GM23338 (cell line): Measurements from ENCODE around the gene ADM2. TPM values are rescaled to one million over a fixed set of nuclear protein-coding genes. Genes with fewer than 3 reads are reported as not detected.

Experiments
- ATAC-seq: fragments of 200-7000 bp; cut with Tn5 transposase; 3 replicates; pipeline ENCODE4 v1.9.1; 2020
- DNase-seq: peaks from one replicate; pipeline ENCODE4 v3.0.0-alpha.2; 2015; ENCODE audit warnings: low spot score
- H2AFZ ChIP-seq: fragments of 200-600 bp; sonication (generic); 2 replicates; pipeline ENCODE4 v1.8.0; 2016; ENCODE audit warnings: antibody characterized with exemption, mild to moderate bottlenecking, moderate library complexity
- H3F3A ChIP-seq: fragments of 200-600 bp; sonication (generic); replicated peaks from 2 replicates; pipeline ENCODE4 v1.8.0; 2017; ENCODE audit warnings: antibody characterized with exemption, mixed run types, low read depth
- H3K27ac ChIP-seq: fragments of 200-600 bp; sonication (generic); 2 replicates; pipeline ENCODE4 v1.6.1; 2016; ENCODE audit warnings: low read depth
- H3K27me3 ChIP-seq: fragments of 200-600 bp; sonication (generic); 2 replicates; pipeline ENCODE4 v1.8.0; 2016; ENCODE audit warnings: mild to moderate bottlenecking, mixed run types, moderate library complexity; ENCODE audit not compliant: insufficient read depth
- H3K36me3 ChIP-seq: fragments of 200-600 bp; sonication (generic); 2 replicates; pipeline ENCODE4 v1.8.0; 2016; ENCODE audit warnings: mild to moderate bottlenecking; ENCODE audit not compliant: insufficient read depth
- H3K4me1 ChIP-seq: fragments of 200-600 bp; sonication (generic); 2 replicates; pipeline ENCODE4 v1.8.0; 2016; ENCODE audit warnings: mild to moderate bottlenecking, moderate library complexity; ENCODE audit not compliant: insufficient read depth
- H3K4me2 ChIP-seq: fragments of 200-600 bp; sonication (generic); 2 replicates; pipeline ENCODE4 v1.7.1; 2017; ENCODE audit warnings: mixed run types
- H3K4me3 ChIP-seq: fragments of 200-600 bp; sonication (generic); 2 replicates; pipeline ENCODE4 v1.6.1; 2016; ENCODE audit warnings: mixed run types
- H3K79me2 ChIP-seq: fragments of 200-600 bp; sonication (generic); replicated peaks from 2 replicates; pipeline ENCODE4 v1.8.0; 2017; ENCODE audit warnings: mild to moderate bottlenecking; ENCODE audit not compliant: insufficient read depth
- H3K9me2 ChIP-seq: fragments of 200-600 bp; sonication (generic); 2 replicates; pipeline ENCODE4 v1.8.0; 2017; ENCODE audit not compliant: insufficient read depth
- H4K20me1 ChIP-seq: fragments of 200-600 bp; sonication (generic); replicated peaks from 2 replicates; pipeline ENCODE4 v1.8.0; 2017; ENCODE audit warnings: mild to moderate bottlenecking; ENCODE audit not compliant: insufficient read depth
- H3K27ac Mint-ChIP-seq: 2 replicates; pipeline ENCODE4 v1.8.0; 2020; ENCODE audit warnings: inconsistent platforms, mild to moderate bottlenecking, moderate library complexity, mixed read lengths
- H3K27me3 Mint-ChIP-seq: 3 replicates; pipeline ENCODE4 v1.8.0; 2022; ENCODE audit warnings: low read depth, mild to moderate bottlenecking, moderate library complexity, mixed read lengths, inconsistent platforms; ENCODE audit not compliant: insufficient read depth, poor library complexity
- H3K36me3 Mint-ChIP-seq: 3 replicates; pipeline ENCODE4 v1.8.0; 2021; ENCODE audit warnings: low read depth, mild to moderate bottlenecking, inconsistent platforms, moderate library complexity, mixed read lengths
- H3K4me1 Mint-ChIP-seq: 3 replicates; pipeline ENCODE4 v1.8.0; 2020; ENCODE audit warnings: mild to moderate bottlenecking, inconsistent platforms, mixed read lengths
- H3K4me3 Mint-ChIP-seq: 3 replicates; pipeline ENCODE4 v1.8.0; 2021; ENCODE audit warnings: moderate library complexity, mild to moderate bottlenecking, inconsistent platforms, mixed read lengths
- H3K9me3 Mint-ChIP-seq: 3 replicates; pipeline ENCODE4 v1.8.0; 2020; ENCODE audit warnings: moderate library complexity, mild to moderate bottlenecking, inconsistent platforms, mixed read lengths
- CREB1 ChIP-seq: fragments of 250-450 bp; sonication (Bioruptor Pico); IDR thresholded peaks from 2 replicates; pipeline ENCODE4 v1.5.0; 2020; ENCODE audit warnings: low read depth, mild to moderate bottlenecking, moderate library complexity
- EZH2 ChIP-seq: fragments of 200-600 bp; sonication (generic); IDR thresholded peaks from one replicate; pipeline ENCODE4 v1.8.0; 2017; ENCODE audit warnings: antibody characterized with exemption, mild to moderate bottlenecking, low read depth; ENCODE audit not compliant: unreplicated experiment
- EZH2phosphoT487 ChIP-seq: fragments of 200-600 bp; sonication (generic); IDR thresholded peaks from one replicate; pipeline ENCODE4 v1.8.1; 2018; ENCODE audit warnings: antibody characterized with exemption; ENCODE audit not compliant: unreplicated experiment
- NANOG ChIP-seq: IDR thresholded peaks from 2 replicates; pipeline ENCODE4 v1.6.1; 2016; ENCODE audit warnings: antibody characterized with exemption, borderline replicate concordance
- POLR2AphosphoS5 ChIP-seq: IDR thresholded peaks from 2 replicates; pipeline ENCODE4 v1.6.1; 2016; ENCODE audit warnings: antibody characterized with exemption, low read depth
- STAT1 ChIP-seq: IDR thresholded peaks from one replicate; pipeline ENCODE4 v1.6.1; 2016; ENCODE audit warnings: antibody characterized with exemption; ENCODE audit not compliant: unreplicated experiment
- ZNF114 ChIP-seq: fragments of 250-450 bp; sonication (Bioruptor Pico); IDR thresholded peaks from 2 replicates; pipeline ENCODE4 v1.5.0; 2020; ENCODE audit warnings: mild to moderate bottlenecking, moderate library complexity
- ZNF331 ChIP-seq: fragments of 250-450 bp; sonication (Bioruptor Pico); IDR thresholded peaks from 2 replicates; pipeline ENCODE4 v1.5.0; 2020; ENCODE audit warnings: low read depth, mild to moderate bottlenecking, moderate library complexity
- polyA plus RNA-seq: library from polyadenylated mRNA; unstranded; fragments of >200 nt; fragmentation: Nextera tagmentation; extraction: Ambion mirVana; gene quantifications from 2 replicates; pipeline ENCODE4 v1.2.1, GENCODE V29; 2016
- total RNA-seq: library from RNA; depleted of rRNA; stranded (reverse); fragments of >200 nt; shearing (Covaris generic); gene quantifications from 2 replicates; pipeline ENCODE4 v1.2.3, GENCODE V29; 2014
- TF ChIP-seq, protein P1 (sequence below): IDR thresholded peaks from one replicate; pipeline ENCODE4 v1.6.1; 2018; ENCODE audit warnings: antibody characterized with exemption; ENCODE audit not compliant: unreplicated experiment
- TF ChIP-seq, protein P2 (sequence below): IDR thresholded peaks from 2 replicates; pipeline ENCODE4 v1.6.1; 2016; ENCODE audit warnings: antibody characterized with exemption

The ADM2 gene
- total and polyA plus RNA-seq, 2 experiments from 2014 or later = 3.3 to 7.1 TPM

DNA sequence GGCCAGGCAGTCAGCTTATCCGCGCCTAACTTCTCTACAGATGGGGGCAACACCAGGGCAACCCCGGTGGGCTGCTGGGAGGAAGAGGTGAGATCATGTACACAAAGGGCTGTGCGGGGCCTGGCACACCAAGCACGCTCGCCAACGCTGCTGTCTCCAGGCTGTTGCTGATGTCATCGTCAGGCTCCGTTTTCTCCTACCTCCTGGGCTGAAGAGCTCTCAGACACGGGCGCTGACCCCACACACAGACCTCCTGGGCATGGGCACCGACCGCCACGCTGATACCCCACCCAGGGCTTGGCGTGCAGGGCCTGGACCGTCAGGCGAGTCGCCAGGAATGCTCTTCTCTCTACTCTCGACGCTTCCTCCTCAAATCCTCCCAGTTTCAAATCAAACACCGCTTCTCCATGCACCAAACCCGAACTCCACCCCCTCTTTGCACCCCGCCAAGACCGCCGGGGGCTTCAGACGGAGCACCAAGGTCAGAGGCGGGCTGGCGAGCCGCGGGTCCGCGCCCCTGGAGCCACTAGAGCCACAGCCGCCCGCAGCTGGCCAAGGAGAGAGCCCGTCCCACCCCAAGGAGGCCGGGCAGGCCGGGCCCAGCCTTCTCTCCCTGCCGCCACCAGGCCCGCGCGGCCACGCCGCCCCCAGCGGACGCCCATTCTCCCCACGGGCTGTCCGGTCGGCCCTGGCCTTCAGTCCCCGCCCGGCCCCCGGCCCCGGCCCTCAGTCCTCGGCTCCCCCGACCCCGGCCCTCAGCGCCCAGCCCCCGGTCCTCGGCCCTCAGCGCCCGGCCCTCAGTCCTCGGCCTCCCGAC lies 7.3 kb upstream of the ADM2 start:
- DNase-seq = peak; percentile 54
- H3K4me1 ChIP-seq = peaks cover 19% of the 10 kb centered on the region
- no peaks in the 10 kb centered on the region for H3K36me3 Mint-ChIP-seq
- H4K20me1 ChIP-seq = peaks cover 34% of the 10 kb centered on the region
- no peak overlapping the region for H3K27ac Mint-ChIP-seq
- peaks cover 36% of the 10 kb centered on the region for H3K4me1 Mint-ChIP-seq
- ATAC-seq = peak; percentile 13
- H3K4me3 ChIP-seq = peak overlapping the region; percentile 72
- peaks cover 51% of the 10 kb centered on the region for H3K79me2 ChIP-seq
- no peaks in the 10 kb centered on the region for H3K36me3 ChIP-seq
- no peak overlapping the region for H3K27ac ChIP-seq
- H3K4me3 Mint-ChIP-seq = peak overlapping the region; percentile 80
- peaks cover 33% of the 10 kb centered on the region for H3K27me3 Mint-ChIP-seq
- H3K4me2 ChIP-seq = peak overlapping the region; percentile 90
- peaks cover 2% of the 10 kb centered on the region; the same call in 1 of the 2 replicates for H3K27me3 ChIP-seq
- no peaks in the 10 kb centered on the region for H3F3A ChIP-seq
- no peak for TF ChIP-seq POLR2AphosphoS5
- H3K9me3 Mint-ChIP-seq = no peaks in the 10 kb centered on the region; the same call in 2 of the 3 replicates
- H2AFZ ChIP-seq = no peak overlapping the region
- H3K9me2 ChIP-seq = no peaks in the 10 kb centered on the region

DNA sequence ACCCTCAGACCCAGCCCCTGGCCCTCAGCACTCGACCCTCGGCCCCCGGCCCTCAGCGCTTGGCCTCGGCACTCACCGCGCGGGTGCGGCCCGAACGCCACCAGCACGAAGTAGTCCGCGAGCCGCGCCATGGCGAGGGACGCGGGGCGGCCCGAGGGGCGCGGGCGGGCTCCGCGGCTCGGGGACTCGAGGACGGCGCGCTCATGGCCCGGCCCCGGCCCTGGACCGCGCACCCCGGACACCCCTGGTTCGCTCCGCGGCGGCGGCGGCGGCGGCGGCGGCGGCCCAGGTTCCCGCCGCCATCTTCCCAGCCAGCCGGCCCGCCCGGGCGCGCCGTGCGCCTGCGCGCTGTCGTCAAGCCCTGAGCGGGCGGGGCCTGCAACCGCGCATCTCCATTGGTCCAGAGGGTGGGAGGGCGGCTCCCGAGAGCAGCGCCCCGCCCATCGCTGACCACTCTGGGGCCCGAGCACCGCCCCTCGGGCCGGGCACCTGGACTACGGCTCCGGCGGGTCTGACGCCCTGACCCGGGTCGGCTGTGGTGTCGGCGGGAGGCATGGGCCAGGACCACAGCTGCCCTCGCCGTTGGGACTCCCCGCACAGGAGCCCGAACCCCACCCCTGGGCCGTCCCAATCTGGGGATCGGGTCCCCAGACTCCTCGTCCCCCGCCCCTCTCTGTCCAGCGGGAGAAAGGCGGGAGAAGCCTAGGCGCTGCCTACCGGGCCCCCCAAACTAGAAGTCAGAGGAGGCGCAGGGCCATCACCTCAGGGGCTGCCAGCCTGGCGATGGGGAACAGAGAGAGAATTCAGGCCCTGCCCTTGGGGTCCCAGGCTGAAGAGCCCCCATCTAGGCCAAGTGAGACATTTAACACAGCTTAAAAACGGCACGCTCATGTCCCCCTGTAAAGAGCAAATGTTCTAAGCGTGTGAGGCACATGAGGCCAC lies 6.4 kb upstream of the ADM2 start, which contains the start of gene SBF1:
SBF1 (minus strand) TSS at position 326 of the 942 bp plus-strand sequence; CDS start at position 131, 195 bp downstream.
- H3K79me2 ChIP-seq = peaks cover 42% of the 10 kb centered on the region
- peak within 1 kb of the TSS; percentile 69 for H2AFZ ChIP-seq
- H3K4me3 ChIP-seq = peak within 1 kb of the TSS; percentile 72
- peaks cover 11% of the 10 kb centered on the region for H3K27me3 ChIP-seq
- H3K4me3 Mint-ChIP-seq = peak within 1 kb of the TSS; percentile 80
- H3K9me3 Mint-ChIP-seq = no peaks in the 10 kb centered on the region; the same call in 2 of the 3 replicates
- H3F3A ChIP-seq = no peaks in the 10 kb centered on the region
- peak within 1 kb of the TSS; percentile 90 for H3K4me2 ChIP-seq
- H3K4me1 Mint-ChIP-seq = peaks cover 36% of the 10 kb centered on the region
- H3K9me2 ChIP-seq = no peaks in the 10 kb centered on the region
- no peak within 1 kb of the TSS for H3K27ac Mint-ChIP-seq
- peaks cover 16% of the 10 kb centered on the region for H3K4me1 ChIP-seq
- no peak within 1 kb of the TSS for H3K27ac ChIP-seq
- peak; percentile 74 for TF ChIP-seq POLR2AphosphoS5
- no peak for TF ChIP-seq ZNF331 (CRISPR knock-in tag)
- peak; percentile 78 for ATAC-seq
- peaks cover 34% of the 10 kb centered on the region for H4K20me1 ChIP-seq
- peaks cover 41% of the 10 kb centered on the region for H3K27me3 Mint-ChIP-seq
- H3K36me3 ChIP-seq = no peaks in the 10 kb centered on the region
- peak; percentile 97 for DNase-seq
- H3K36me3 Mint-ChIP-seq = no peaks in the 10 kb centered on the region

DNA sequence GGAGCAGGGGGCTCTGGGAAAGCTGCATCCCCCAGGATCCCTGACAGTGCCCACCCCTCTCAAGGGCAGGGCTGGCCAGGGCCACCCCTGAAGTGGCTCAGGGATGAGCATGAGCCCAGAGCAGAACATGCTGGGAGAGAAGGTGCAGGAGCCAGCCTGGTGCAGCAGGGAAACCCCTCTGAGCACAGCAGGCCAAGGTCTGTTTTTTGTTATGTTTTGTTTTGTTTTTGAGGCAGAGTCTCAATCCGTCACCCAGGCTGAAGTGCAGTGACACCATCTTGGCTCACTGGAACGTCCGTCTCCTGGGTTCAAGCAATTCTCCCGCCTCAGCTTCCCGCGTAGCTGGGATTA lies 5.7 kb upstream of the ADM2 start:
- Histone ChIP-seq H3K9me2 (no peaks in the 10 kb centered on the region), H4K20me1 (peaks cover 28% of the 10 kb centered on the region), H3K27me3 (peaks cover 18% of the 10 kb centered on the region), H3K27ac (no peak overlapping the region), H3K4me3 (peak overlapping the region; percentile 62), H3K4me1 (peaks cover 11% of the 10 kb centered on the region), H3F3A (no peaks in the 10 kb centered on the region), H3K36me3 (no peaks in the 10 kb centered on the region), H2AFZ (peak overlapping the region; percentile 69; the same call in 1 of the 2 replicates), H3K79me2 (peaks cover 36% of the 10 kb centered on the region), H3K4me2 (peak overlapping the region; percentile 81)
- Mint-ChIP-seq H3K27me3 (peaks cover 43% of the 10 kb centered on the region), H3K36me3 (no peaks in the 10 kb centered on the region), H3K4me1 (peaks cover 30% of the 10 kb centered on the region), H3K4me3 (peak overlapping the region; percentile 61), H3K9me3 (no peaks in the 10 kb centered on the region; the same call in 2 of the 3 replicates), H3K27ac (no peak overlapping the region)
- ATAC-seq (peak; percentile 8), DNase-seq (no peak)
- TF ChIP-seq, protein P1, sequence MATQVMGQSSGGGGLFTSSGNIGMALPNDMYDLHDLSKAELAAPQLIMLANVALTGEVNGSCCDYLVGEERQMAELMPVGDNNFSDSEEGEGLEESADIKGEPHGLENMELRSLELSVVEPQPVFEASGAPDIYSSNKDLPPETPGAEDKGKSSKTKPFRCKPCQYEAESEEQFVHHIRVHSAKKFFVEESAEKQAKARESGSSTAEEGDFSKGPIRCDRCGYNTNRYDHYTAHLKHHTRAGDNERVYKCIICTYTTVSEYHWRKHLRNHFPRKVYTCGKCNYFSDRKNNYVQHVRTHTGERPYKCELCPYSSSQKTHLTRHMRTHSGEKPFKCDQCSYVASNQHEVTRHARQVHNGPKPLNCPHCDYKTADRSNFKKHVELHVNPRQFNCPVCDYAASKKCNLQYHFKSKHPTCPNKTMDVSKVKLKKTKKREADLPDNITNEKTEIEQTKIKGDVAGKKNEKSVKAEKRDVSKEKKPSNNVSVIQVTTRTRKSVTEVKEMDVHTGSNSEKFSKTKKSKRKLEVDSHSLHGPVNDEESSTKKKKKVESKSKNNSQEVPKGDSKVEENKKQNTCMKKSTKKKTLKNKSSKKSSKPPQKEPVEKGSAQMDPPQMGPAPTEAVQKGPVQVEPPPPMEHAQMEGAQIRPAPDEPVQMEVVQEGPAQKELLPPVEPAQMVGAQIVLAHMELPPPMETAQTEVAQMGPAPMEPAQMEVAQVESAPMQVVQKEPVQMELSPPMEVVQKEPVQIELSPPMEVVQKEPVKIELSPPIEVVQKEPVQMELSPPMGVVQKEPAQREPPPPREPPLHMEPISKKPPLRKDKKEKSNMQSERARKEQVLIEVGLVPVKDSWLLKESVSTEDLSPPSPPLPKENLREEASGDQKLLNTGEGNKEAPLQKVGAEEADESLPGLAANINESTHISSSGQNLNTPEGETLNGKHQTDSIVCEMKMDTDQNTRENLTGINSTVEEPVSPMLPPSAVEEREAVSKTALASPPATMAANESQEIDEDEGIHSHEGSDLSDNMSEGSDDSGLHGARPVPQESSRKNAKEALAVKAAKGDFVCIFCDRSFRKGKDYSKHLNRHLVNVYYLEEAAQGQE = no peak
- TF ChIP-seq EZH2 (no peak), ZNF114 (no peak), ZNF331 (CRISPR knock-in tag) (no peak), STAT1 (no peak), EZH2phosphoT487 (no peak), CREB1 (no peak), NANOG (no peak)
- TF ChIP-seq, protein P2, sequence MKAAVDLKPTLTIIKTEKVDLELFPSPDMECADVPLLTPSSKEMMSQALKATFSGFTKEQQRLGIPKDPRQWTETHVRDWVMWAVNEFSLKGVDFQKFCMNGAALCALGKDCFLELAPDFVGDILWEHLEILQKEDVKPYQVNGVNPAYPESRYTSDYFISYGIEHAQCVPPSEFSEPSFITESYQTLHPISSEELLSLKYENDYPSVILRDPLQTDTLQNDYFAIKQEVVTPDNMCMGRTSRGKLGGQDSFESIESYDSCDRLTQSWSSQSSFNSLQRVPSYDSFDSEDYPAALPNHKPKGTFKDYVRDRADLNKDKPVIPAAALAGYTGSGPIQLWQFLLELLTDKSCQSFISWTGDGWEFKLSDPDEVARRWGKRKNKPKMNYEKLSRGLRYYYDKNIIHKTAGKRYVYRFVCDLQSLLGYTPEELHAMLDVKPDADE = no peak
